HCT116 (cell line): ENCODE data around the gene CCDC85B. TPM values are rescaled to one million over a fixed set of nuclear protein-coding genes. Genes with fewer than 3 reads are reported as not detected.

Experiments
- ATAC-seq: fragments of 200-7000 bp; cut with Tn5 transposase; 2 replicates; pipeline ENCODE4 v1.9.1; 2020; ENCODE audit warnings: mild to moderate bottlenecking, moderate library complexity
- BruUV-seq: library from RNA; stranded (reverse); fragments of 400-500 nt; replicated peaks from 2 replicates; lab custom pipeline; 2021; lab: Mats Ljungman, UMichigan
- CTCF ChIA-PET: fragments of 300-600 bp; sonication (Branson Sonifier 250); formaldehyde crosslinking; loops from one replicate; lab custom pipeline; 2021; ENCODE audit warnings: antibody characterized with exemption; lab: Charles Lee
- POLR2A ChIA-PET: fragments of 300-600, 350-600 bp; sonication (Branson Sonifier 250); formaldehyde crosslinking; loops from one replicate; lab custom pipeline; 2021; ENCODE audit warnings: antibody characterized with exemption; lab: Charles Lee
- RAD21 ChIA-PET, 2 experiments: fragments of 300-600 bp; sonication (Branson Sonifier 250); formaldehyde crosslinking; loops; one replicate each; lab custom pipeline; 2023; ENCODE audit warnings: low total read pairs in 2 of 2; ENCODE audit not compliant: uncharacterized antibody in 2 of 2, unreplicated experiment in 2 of 2, low non-redundant PET in 1 of 2; lab: Charles Lee
- DNase-seq: peaks from one replicate; pipeline ENCODE4 v3.0.0-alpha.2; 2010; ENCODE audit warnings: low read depth, low spot score
- H2AFZ ChIP-seq: fragments of 200-600 bp; shearing (Covaris generic), sonication (generic); 2 replicates; pipeline ENCODE4 v1.6.1; 2017; ENCODE audit warnings: low read depth, mixed run types, mixed read lengths, antibody characterized with exemption, low read length; ENCODE audit not compliant: poor library complexity, severe bottlenecking
- H3K27ac ChIP-seq: 2 replicates; pipeline ENCODE4 v1.5.1; 2012; ENCODE audit warnings: low read depth, low read length
- H3K27me3 ChIP-seq: fragments of 200-600 bp; sonication (generic); 2 replicates; pipeline ENCODE4 v1.6.1; 2016; ENCODE audit warnings: mixed run types, low read length, mixed read lengths; ENCODE audit not compliant: insufficient read depth
- H3K36me3 ChIP-seq, 2 experiments: fragments of 200-500 bp in 1 of 2; fragments of 200-600 bp in 1 of 2; sonication (Bioruptor generic) in 1 of 2; sonication (generic) in 1 of 2; 2 replicates each; pipeline versions ENCODE4 v1.5.1 to v1.6.1; 2014 to 2016; ENCODE audit warnings: low read length in 2 of 2, inconsistent platforms in 1 of 2, mixed read lengths in 1 of 2, mixed run types in 1 of 2; ENCODE audit not compliant: insufficient read depth in 2 of 2, control insufficient read depth in 1 of 2
- H3K4me1 ChIP-seq, 2 experiments: fragments of 200-600 bp in 1 of 2; sonication (generic) in 1 of 2; 2 replicates each; pipeline versions ENCODE4 v1.5.1 to v1.6.1; 2012 to 2017; ENCODE audit warnings: low read length in 2 of 2, inconsistent platforms in 1 of 2, mild to moderate bottlenecking in 1 of 2, mixed read lengths in 1 of 2, mixed run types in 1 of 2, moderate library complexity in 1 of 2; ENCODE audit not compliant: insufficient read depth in 2 of 2, control insufficient read depth in 1 of 2
- H3K4me2 ChIP-seq: fragments of 200-600 bp; sonication (generic); 2 replicates; pipeline ENCODE4 v1.6.1; 2017; ENCODE audit warnings: mixed run types, low read length, mixed read lengths
- H3K4me3 ChIP-seq, 2 experiments: fragments of 200-600 bp in 1 of 2; sonication (generic) in 1 of 2; replicated peaks in 1 of 2; 2 replicates each; pipeline ENCODE4 v1.5.1; 2011 to 2016; ENCODE audit warnings: low read length in 2 of 2, control low read depth in 1 of 2, low read depth in 1 of 2, mild to moderate bottlenecking in 1 of 2, mixed read lengths in 1 of 2, mixed run types in 1 of 2
- H3K79me2 ChIP-seq: fragments of 200-600 bp; sonication (generic); 2 replicates; pipeline ENCODE4 v1.6.1; 2017; ENCODE audit warnings: mild to moderate bottlenecking, mixed run types, low read length, moderate library complexity, mixed read lengths; ENCODE audit not compliant: insufficient read depth
- H3K9ac ChIP-seq: fragments of 200-600 bp; sonication (generic); 2 replicates; pipeline ENCODE4 v1.6.1; 2016; ENCODE audit warnings: low read length, mixed read lengths
- H3K9me2 ChIP-seq: fragments of 200-600 bp; sonication (generic), shearing (Covaris generic); 2 replicates; pipeline ENCODE4 v1.6.1; 2017; ENCODE audit warnings: mixed run types, mild to moderate bottlenecking, moderate library complexity; ENCODE audit not compliant: insufficient read depth
- H3K9me3 ChIP-seq, 2 experiments: fragments of 200-500 bp in 1 of 2; fragments of 200-600 bp in 1 of 2; sonication (Bioruptor generic) in 1 of 2; sonication (generic) in 1 of 2; 2 replicates each; pipeline ENCODE4 v1.6.1; 2014 to 2017; ENCODE audit warnings: low read length in 2 of 2, mixed read lengths in 2 of 2, inconsistent platforms in 1 of 2, low read depth in 1 of 2, mild to moderate bottlenecking in 1 of 2, mixed run types in 1 of 2, moderate library complexity in 1 of 2; ENCODE audit not compliant: control insufficient read depth in 1 of 2, insufficient read depth in 1 of 2
- H4K20me1 ChIP-seq: fragments of 200-600 bp; sonication (generic), shearing (Covaris generic); 2 replicates; pipeline ENCODE4 v1.6.1; 2017; ENCODE audit warnings: mixed run types, mild to moderate bottlenecking, moderate library complexity; ENCODE audit not compliant: insufficient read depth
- ELF1 ChIP-seq: IDR thresholded peaks from 2 replicates; pipeline ENCODE4 v1.6.1; 2012; ENCODE audit warnings: low read depth, borderline replicate concordance
- EZH2 ChIP-seq: fragments of 200-600 bp; sonication (generic); IDR thresholded peaks from 2 replicates; pipeline ENCODE4 v1.6.1; 2017; ENCODE audit warnings: antibody characterized with exemption, mixed run types
- ZFX ChIP-seq: fragments of 450-650 bp; IDR thresholded peaks from 2 replicates; pipeline ENCODE4 v1.6.1; 2017
- ZNF274 ChIP-seq: fragments of 200-500 bp; sonication (Bioruptor generic); IDR thresholded peaks from 2 replicates; pipeline ENCODE4 v1.6.1; 2014; ENCODE audit warnings: mild to moderate bottlenecking, low read depth, low read length, inconsistent platforms
- intact Hi-C: fragments of 100-400 bp; cut with micrococcal nuclease; formaldehyde crosslinking; loops from 2 replicates; pipeline ENCODE4 v1.10.0; 2022
- total RNA-seq: library from RNA; stranded (reverse); gene quantifications from one replicate; pipeline ENCODE4 v1.2.1, GENCODE V29; 2021; ENCODE audit not compliant: unreplicated experiment
- TF ChIP-seq, protein P1 (sequence below), 3 experiments: fragments of 200-600 bp in 1 of 3; sonication (generic) in 1 of 3; IDR thresholded peaks in 2 of 3; conservative IDR thresholded peaks in 1 of 3; 2 replicates each; pipeline ENCODE4 v1.5.1; 2012 to 2017; ENCODE audit warnings: low read depth in 2 of 3, low read length in 2 of 3, antibody characterized with exemption in 1 of 3, borderline replicate concordance in 1 of 3, control low read depth in 1 of 3, mild to moderate bottlenecking in 1 of 3, mixed read lengths in 1 of 3, mixed run types in 1 of 3, moderate library complexity in 1 of 3; ENCODE audit not compliant: insufficient read depth in 1 of 3
- TF ChIP-seq, protein P2 (sequence below): IDR thresholded peaks from 2 replicates; pipeline ENCODE4 v1.6.1; 2012; ENCODE audit warnings: low read depth

Gene CCDC85B
- total RNA-seq, 1 experiment from 2014 or later: 84.3 TPM

GRCh38 chr11:65852508-65853245 lies 37.8 kb upstream of the CCDC85B start:
- peaks cover 39% of the 10 kb centered on the region for H3K79me2 ChIP-seq
- H3K9me3 ChIP-seq: no peaks in the 10 kb centered on the region; a peak in 1 of 4 replicates
- H3K27ac ChIP-seq: no peak overlapping the region
- H3K4me2 ChIP-seq: no peak overlapping the region
- BruUV-seq: no TSS peak
- H3K36me3 ChIP-seq: peaks cover 31 to 56% of the 10 kb centered on the region in 2 experiments
- ATAC-seq (no peak), DNase-seq (no peak)
- ChIA-PET CTCF (no interaction called here), POLR2A (interaction anchor here (0.7 to 1.7 kb wide), 4 partner anchors 7 to 140 kb away, joined by 3 to 8 read pairs (median 5); partner anchors contain the start of genes FIBP, KAT5 and MUS81), RAD21 (no interaction called here)
- no peaks in the 10 kb centered on the region for H3K27me3 ChIP-seq
- no peak overlapping the region for H2AFZ ChIP-seq
- TF ChIP-seq, protein P1, sequence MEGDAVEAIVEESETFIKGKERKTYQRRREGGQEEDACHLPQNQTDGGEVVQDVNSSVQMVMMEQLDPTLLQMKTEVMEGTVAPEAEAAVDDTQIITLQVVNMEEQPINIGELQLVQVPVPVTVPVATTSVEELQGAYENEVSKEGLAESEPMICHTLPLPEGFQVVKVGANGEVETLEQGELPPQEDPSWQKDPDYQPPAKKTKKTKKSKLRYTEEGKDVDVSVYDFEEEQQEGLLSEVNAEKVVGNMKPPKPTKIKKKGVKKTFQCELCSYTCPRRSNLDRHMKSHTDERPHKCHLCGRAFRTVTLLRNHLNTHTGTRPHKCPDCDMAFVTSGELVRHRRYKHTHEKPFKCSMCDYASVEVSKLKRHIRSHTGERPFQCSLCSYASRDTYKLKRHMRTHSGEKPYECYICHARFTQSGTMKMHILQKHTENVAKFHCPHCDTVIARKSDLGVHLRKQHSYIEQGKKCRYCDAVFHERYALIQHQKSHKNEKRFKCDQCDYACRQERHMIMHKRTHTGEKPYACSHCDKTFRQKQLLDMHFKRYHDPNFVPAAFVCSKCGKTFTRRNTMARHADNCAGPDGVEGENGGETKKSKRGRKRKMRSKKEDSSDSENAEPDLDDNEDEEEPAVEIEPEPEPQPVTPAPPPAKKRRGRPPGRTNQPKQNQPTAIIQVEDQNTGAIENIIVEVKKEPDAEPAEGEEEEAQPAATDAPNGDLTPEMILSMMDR (IDR thresholded peaks at IDR 0.05 in 2 of 3, conservative IDR thresholded peaks at IDR 0.05 in 1 of 3; ENCODE audit: borderline replicate concordance in 1 of 3, insufficient read depth in 1 of 3, low read depth in 2 of 3, low read length in 2 of 3): no peak
- TF ChIP-seq EZH2: no peak
- TF ChIP-seq ZFX: no peak
- TF ChIP-seq, protein P2, sequence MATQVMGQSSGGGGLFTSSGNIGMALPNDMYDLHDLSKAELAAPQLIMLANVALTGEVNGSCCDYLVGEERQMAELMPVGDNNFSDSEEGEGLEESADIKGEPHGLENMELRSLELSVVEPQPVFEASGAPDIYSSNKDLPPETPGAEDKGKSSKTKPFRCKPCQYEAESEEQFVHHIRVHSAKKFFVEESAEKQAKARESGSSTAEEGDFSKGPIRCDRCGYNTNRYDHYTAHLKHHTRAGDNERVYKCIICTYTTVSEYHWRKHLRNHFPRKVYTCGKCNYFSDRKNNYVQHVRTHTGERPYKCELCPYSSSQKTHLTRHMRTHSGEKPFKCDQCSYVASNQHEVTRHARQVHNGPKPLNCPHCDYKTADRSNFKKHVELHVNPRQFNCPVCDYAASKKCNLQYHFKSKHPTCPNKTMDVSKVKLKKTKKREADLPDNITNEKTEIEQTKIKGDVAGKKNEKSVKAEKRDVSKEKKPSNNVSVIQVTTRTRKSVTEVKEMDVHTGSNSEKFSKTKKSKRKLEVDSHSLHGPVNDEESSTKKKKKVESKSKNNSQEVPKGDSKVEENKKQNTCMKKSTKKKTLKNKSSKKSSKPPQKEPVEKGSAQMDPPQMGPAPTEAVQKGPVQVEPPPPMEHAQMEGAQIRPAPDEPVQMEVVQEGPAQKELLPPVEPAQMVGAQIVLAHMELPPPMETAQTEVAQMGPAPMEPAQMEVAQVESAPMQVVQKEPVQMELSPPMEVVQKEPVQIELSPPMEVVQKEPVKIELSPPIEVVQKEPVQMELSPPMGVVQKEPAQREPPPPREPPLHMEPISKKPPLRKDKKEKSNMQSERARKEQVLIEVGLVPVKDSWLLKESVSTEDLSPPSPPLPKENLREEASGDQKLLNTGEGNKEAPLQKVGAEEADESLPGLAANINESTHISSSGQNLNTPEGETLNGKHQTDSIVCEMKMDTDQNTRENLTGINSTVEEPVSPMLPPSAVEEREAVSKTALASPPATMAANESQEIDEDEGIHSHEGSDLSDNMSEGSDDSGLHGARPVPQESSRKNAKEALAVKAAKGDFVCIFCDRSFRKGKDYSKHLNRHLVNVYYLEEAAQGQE: no peak
- no peak for TF ChIP-seq ZNF274
- no peak for TF ChIP-seq ELF1
- H3K4me3 ChIP-seq: no peak overlapping the region
- intact Hi-C loops: no loop called here
- peaks cover 7 to 14% of the 10 kb centered on the region in 2 experiments; a peak in 3 of 4 replicates for H3K4me1 ChIP-seq
- peaks cover 15% of the 10 kb centered on the region; the same call in 1 of the 2 replicates for H4K20me1 ChIP-seq
- H3K9me2 ChIP-seq: no peaks in the 10 kb centered on the region
- no peak overlapping the region for H3K9ac ChIP-seq
